SK-N-SH treated with all-trans-retinoic acid at 6 μM for 48 hours (cell line): ENCODE results near the gene RNU7-1.

Experiments
- ARNTL ChIP-seq: fragments of 450-650 bp; formaldehyde crosslinking; IDR thresholded peaks from 2 replicates; pipeline ENCODE4 v1.5.0; 2020; ENCODE audit warnings: low read depth, mild to moderate bottlenecking, moderate library complexity, borderline replicate concordance
- ISL1 ChIP-seq: fragments of 250-450 bp; sonication (Bioruptor Pico); IDR thresholded peaks from 2 replicates; pipeline ENCODE4 v2.1.2; 2022; ENCODE audit warnings: mild to moderate bottlenecking, moderate library complexity
- RARB ChIP-seq: fragments of 250-450 bp; sonication (Bioruptor Pico); IDR thresholded peaks from 2 replicates; pipeline ENCODE4 v1.8.0; 2021; ENCODE audit warnings: mild to moderate bottlenecking, moderate library complexity

DNA sequence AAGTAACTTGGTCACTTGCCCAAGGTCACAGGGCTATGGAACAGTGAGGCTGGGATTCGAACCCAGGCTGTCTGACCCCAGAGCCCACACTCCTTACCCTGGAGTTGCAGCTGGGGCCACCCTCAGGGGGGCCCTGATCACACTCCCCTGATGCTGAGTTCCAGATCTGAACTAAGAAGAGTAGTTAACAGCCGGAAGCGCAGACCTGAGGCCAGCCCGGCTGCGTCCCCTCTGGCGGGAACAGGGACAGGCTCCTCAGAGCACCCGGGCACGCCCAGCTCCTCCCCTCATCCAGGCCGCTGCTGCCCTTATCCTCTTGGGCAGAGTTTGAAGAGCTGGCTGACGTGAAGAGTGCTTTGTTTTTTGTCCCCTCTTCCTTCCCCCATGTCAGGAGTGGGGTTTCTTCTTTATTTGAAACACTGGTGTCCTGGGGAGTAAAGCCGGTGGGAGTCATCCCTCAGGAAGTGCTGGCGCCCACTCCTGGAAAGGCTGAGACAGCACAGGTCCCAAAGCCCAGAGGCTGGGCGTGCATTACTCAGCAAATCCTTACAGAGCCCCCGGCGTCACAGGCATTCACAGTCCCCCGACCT lies 18.2 kb downstream of the RNU7-1 start:
- TF ChIP-seq ARNTL (no peak), ISL1 (CRISPR knock-in tag) (no peak), RARB (no peak)
